HG03097 (cell line): Measurements from ENCODE around the gene SLC22A23.

Source experiments
- ATAC-seq: cut with Tn5 transposase; IDR thresholded peaks from one replicate; pipeline ENCODE4 v1.9.1; 2021; ENCODE audit not compliant: unreplicated experiment, low FRiP score

The SLC22A23 gene

DNA sequence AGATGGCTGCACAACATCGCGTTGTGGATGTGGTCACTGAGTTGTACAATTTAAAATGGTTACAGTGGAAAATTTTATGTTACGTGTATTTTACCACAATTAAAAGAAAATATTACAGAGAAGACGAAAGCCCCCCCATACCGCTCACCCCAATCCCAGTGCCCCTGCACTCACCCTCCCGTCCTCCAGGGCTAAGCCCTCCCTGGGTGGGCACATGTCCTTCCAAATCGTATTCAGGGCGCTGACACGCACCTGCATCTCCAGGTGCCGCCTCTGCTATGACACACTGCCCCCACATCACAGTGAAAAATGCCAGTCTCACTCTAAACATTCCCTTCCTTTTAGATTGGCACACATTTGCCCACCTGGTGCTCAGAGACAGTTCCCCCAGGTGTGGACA, 148.7 kb downstream of the SLC22A23 start:
- no peak for ATAC-seq

DNA sequence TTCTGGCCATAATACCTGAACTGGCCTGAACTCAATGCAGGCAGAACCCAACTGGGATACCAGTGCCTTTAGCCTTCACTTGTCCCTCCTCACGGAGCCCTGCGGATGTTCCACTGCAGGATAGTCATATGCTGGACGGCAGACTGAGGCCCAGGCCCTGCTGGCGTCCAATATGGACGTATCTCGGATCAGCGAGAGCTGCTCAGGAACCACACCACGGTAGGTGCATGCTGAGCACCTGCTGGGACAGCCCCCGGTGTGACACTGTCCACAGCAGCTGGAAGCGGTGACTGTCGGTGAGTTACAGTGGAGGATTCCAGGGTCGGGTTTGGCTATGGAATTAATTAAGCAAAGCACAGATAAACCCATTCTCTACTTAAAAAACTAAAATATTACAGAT, 149.4 kb downstream of the SLC22A23 start:
- no peak for ATAC-seq

DNA sequence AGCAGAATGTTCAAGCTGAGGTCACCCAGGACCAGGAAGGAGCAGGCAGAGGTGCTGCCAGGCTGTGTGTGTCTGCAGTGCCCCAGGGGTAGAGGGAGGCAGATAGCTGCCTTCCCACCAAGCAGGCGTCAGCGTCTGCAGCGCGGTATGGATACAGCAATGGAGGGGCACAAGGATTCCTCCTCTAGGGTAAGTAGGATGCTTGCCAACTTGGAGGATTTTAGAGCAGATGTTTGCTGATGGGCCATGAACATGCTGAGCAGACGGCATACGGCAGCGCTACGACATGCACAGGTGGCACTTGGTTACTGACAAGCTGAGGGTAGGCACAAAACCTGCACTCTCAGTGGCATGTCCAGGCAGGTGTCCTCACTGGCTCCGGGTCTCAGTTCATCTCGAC, 150.0 kb downstream of the SLC22A23 start:
- no peak for ATAC-seq

DNA sequence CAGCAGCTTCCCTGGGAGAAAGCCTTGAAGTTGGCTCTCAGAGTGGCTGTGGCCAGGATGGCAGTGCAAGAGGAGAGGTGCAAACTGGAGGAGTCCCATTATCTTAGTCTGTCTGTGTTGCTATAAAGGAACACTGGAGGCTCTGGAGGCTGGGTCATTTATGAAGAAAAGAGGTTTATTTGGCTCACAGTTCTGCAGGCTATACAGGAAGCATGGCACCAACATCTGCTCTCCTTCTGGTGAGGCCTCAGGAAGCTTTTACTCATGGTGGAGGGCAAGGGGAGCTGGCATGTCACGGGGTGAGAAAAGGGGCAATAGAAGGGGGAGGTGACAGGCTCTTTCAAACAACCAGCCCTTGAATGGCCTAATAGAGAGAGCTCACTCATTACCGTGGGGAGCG, 151.0 kb downstream of the SLC22A23 start:
- ATAC-seq = no peak

DNA sequence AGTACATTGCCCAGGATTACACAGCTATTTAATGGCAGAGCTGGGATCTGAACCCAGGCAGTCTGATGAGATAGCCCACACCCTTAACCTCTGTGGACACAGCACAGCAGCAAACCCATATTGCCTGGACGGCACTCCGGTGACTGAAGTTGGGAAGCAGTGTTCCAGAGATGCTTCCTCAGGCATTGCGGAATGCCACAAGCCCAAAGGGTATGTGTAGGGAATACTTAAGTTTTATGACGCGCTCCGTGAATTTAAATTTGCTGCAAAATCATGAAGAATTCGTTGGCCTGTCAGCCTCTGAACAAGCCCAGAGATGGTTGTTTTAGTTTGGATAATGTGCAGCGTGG, 151.7 kb downstream of the SLC22A23 start:
- no peak for ATAC-seq

GRCh38 chr6:3304500-3305215, 152.2 kb downstream of the SLC22A23 start:
- no peak for ATAC-seq

GRCh38 chr6:3303795-3304411, 152.9 kb downstream of the SLC22A23 start:
- ATAC-seq = no peak

DNA sequence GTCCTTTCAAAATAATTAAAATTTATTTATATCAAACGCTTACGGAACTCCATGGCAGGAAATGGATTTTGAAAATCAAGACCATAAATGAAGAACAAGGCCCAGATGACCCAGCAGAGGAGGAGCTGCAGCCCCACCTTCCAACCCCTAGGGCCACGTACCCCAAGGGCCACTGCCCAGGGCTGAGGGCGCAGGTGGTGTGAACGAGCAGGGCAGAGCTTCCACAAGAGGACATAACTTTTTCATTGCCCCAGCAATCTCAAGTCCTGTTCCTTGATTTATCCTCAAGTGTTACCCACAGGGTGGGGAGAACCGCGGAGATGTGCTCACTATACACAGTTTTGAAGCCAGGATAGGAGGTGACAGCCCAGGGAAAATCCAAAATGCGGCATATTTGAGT, 155.3 kb downstream of the SLC22A23 start:
- ATAC-seq = no peak

- no peak for ATAC-seq
Observed at GRCh38 chr6:3299221-3299620, 157.6 kb downstream of the SLC22A23 start.

GRCh38 chr6:3297909-3298308, 158.9 kb downstream of the SLC22A23 start:
- no peak for ATAC-seq

- no peak for ATAC-seq
Observed at GRCh38 chr6:3297006-3297405, 159.8 kb downstream of the SLC22A23 start.

DNA sequence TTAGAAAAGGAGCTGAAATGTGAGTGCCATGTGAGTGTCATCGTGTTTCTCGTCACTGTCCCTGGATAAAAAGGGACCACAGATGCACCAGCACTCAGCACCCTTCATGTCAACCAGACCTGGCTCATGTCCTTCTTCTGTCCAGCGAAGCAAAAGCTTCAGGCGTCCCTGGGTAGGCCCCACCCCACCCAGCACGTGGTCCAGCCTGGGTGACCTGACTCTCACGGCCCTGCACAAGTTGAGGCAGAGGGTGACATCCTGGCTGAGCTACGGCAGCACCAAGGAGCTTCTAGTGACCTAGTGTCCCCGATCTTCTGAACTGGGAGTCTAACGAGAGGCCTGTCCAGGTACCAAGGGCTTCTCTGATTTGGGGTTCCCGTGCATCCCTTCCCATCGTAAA, 160.3 kb downstream of the SLC22A23 start:
- ATAC-seq = no peak

GRCh38 chr6:3296078-3296477, 160.8 kb downstream of the SLC22A23 start:
- ATAC-seq = no peak

GRCh38 chr6:3294921-3295871, 161.7 kb downstream of the SLC22A23 start:
- ATAC-seq = no peak

DNA sequence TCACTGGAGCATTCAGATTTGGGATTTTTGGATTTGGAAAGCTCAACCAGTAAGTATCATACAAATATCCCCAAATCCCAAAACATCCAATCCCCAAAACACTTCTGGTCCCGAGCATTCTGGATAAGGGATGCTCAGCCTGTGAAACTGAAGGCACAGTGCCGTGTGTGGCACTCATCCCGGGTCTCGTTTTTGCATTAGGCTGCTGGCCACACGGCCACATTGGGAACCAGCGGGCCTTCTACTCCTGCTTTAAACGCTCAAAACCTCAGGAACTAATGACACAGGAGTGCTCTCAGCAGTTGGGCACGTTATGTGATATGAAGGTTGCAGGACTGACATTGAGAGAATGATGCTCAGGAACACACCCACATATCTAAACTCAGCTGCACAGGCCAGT, 162.5 kb downstream of the SLC22A23 start:
- ATAC-seq = no peak

DNA sequence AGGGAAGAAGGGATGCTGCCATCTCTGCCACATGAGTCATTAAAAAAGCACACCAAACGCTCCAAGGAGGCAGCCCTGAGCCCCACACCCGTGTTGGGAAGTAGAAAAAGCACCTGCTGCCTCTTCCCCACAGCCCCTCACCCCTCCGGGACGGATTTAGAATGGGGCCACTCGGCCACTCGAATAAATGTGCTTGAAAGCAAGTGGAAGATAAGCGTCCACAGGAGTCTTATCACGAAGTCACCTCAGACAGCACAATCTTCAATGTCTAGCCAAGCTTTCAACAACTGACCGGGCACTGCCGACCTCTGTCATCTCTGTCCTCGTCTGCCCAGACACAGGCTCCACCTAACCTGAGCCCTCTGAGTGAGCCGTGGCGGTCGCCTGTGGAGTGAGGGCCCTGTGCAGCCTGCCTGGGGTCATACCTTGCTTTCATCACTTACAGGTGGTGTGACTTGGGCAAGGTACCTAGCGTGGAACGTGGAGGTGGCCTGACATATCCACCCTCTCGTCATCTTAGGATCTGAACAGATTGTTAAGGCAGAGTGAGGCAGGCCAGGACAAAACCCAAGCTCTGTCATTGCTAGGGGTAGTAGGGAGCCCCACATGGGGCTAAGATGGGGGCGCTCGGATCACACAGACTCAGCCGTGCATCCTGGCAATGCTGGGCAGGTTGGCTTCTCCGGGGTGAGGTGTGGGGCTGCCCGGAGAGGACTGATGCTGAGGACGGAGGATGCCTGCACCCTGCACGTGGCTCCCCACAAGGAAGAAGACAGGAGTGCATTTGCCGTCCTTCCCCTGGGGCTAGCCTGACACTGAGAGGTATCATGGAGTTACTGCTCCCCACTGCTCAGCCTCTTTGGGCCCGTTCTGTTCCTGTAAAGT, 163.3 kb downstream of the SLC22A23 start:
- ATAC-seq = no peak

GRCh38 chr6:3292431-3293197, 164.2 kb downstream of the SLC22A23 start:
- ATAC-seq = no peak

DNA sequence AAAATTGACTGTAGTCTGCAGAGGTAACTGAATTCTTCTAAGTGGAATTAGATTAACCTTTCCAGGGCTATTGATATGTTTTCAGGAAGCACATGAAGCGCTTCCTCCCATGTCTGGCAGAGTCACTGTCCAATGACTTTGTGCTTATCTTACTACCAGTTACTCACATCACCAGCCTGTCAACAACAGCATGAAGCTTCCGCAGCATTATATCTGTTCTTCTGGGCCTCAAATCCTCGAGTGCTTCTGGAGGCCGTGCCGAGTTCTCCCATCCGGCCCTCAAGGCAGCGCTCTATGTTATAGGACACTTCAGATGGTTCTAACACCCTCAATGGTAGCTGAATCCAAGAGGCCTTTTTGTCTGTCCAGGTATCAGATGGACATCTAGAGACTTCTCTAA, 164.9 kb downstream of the SLC22A23 start:
- no peak for ATAC-seq

GRCh38 chr6:3291346-3291745, 165.5 kb downstream of the SLC22A23 start:
- ATAC-seq = no peak

DNA sequence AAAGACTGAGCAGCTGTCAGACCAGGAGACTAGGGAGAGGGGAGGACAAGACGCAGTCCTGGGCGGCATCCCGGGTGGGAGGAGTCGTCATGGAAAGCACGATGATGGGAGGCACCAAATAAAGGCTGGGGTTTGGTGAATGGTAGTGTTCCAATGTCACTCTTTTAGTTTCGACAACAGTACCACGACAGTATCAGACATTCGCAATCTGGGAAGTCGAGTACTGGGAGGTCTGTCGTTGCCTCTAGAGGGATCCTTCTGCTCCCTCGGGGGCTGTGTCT, 166.0 kb downstream of the SLC22A23 start:
- no peak for ATAC-seq
